ENCODE data around the gene GABRA1.

The GABRA1 gene

GRCh38 chr5:161857358-161857757, 9.4 kb downstream of the GABRA1 start:
- FAIRE-seq (no peak), DNase-seq (ENCODE audit: insufficient read length, low spot score) (no peak)
- TF ChIP-seq CTCF (IDR thresholded peaks at IDR 0.05; ENCODE audit: insufficient read depth, missing control alignments) = no peak

- no peak for DNase-seq (ENCODE audit: insufficient read length, low spot score)
- no peak for FAIRE-seq
- no peak for TF ChIP-seq CTCF (IDR thresholded peaks at IDR 0.05; ENCODE audit: insufficient read depth, missing control alignments)
Measured at GRCh38 chr5:161863259-161863658, 15.3 kb downstream of the GABRA1 start.

GRCh38 chr5:161863811-161864210, 15.9 kb downstream of the GABRA1 start:
- no peak for TF ChIP-seq CTCF (IDR thresholded peaks at IDR 0.05; ENCODE audit: insufficient read depth, missing control alignments)
- FAIRE-seq = no peak

GRCh38 chr5:161865510-161865909, 17.6 kb downstream of the GABRA1 start:
- FAIRE-seq = no peak
- no peak for TF ChIP-seq CTCF (IDR thresholded peaks at IDR 0.05; ENCODE audit: insufficient read depth, missing control alignments)
- no peak for DNase-seq (ENCODE audit: insufficient read length, low spot score)

More at GRCh38 chr5:161863811-161864210, 15.9 kb downstream of the GABRA1 start:
- no peak for DNase-seq (ENCODE audit: insufficient read length, low spot score)

DNA sequence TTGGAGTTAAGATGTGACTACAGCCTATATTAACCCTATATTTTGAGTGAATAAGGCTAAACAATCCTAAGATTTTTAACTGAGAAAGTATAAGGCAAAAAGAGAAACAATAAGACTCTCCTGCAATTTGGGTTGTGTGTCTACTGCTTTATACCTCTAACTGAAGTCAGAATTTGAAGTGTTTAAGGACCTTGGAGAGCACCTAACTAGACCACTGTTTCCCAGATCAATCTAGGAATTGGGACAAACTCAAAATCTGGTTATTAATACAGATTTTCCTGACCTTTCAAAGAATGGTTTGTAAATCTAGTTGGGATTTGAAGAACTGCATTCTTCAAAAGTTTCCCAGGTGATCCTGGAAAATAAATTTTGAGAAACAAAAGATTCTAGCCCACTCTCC, 42.1 kb downstream of the GABRA1 start:
- no peak for TF ChIP-seq CTCF (IDR thresholded peaks at IDR 0.05; ENCODE audit: insufficient read depth, missing control alignments)
- no peak for DNase-seq (ENCODE audit: insufficient read length, low spot score)
- FAIRE-seq = no peak

DNA sequence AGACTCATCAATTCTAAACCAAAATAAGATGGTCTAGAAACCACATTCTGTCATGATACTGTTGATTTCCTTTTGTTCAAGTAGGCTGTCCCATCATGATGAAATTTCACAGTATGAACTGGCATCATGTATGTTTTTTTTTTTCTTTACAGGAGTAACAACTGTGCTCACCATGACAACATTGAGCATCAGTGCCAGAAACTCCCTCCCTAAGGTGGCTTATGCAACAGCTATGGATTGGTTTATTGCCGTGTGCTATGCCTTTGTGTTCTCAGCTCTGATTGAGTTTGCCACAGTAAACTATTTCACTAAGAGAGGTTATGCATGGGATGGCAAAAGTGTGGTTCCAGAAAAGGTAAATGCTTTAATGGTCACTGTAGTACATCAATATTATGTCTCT, 47.6 kb downstream of the GABRA1 start:
- TF ChIP-seq CTCF (IDR thresholded peaks at IDR 0.05; ENCODE audit: insufficient read depth, missing control alignments) = no peak
- DNase-seq (ENCODE audit: insufficient read length, low spot score) (no peak), FAIRE-seq (no peak)

GRCh38 chr5:161897033-161897432, 49.1 kb downstream of the GABRA1 start:
- FAIRE-seq (no peak), DNase-seq (ENCODE audit: insufficient read length, low spot score) (no peak)
- TF ChIP-seq CTCF (IDR thresholded peaks at IDR 0.05; ENCODE audit: insufficient read depth, missing control alignments) = no peak

All from D721Med (cell line).